Glutamatergic neuron (in vitro differentiated cells): ENCODE data around the gene NOMO2. TPM values are rescaled to one million over a fixed set of nuclear protein-coding genes. Genes with fewer than 3 reads are reported as not detected.
"Not testable (repeated sequence)": the region's sequence is repeated elsewhere in the genome, so short reads cannot be mapped to it uniquely, and the experiment has no call there.

Experiments
- DNase-seq: peaks from one replicate; pipeline ENCODE4 v3.0.0; 2022
- H3K27ac Mint-ChIP-seq: one replicate; pipeline ENCODE4 v1.8.0; 2020; ENCODE audit warnings: mild to moderate bottlenecking, mixed read lengths, inconsistent platforms; ENCODE audit not compliant: unreplicated experiment
- H3K27me3 Mint-ChIP-seq: one replicate; pipeline ENCODE4 v1.8.0; 2020; ENCODE audit warnings: mild to moderate bottlenecking, moderate library complexity, mixed read lengths, inconsistent platforms; ENCODE audit not compliant: unreplicated experiment
- H3K36me3 Mint-ChIP-seq: one replicate; pipeline ENCODE4 v1.8.0; 2020; ENCODE audit warnings: mild to moderate bottlenecking, mixed read lengths, inconsistent platforms; ENCODE audit not compliant: unreplicated experiment
- H3K4me1 Mint-ChIP-seq: one replicate; pipeline ENCODE4 v1.8.0; 2020; ENCODE audit warnings: mild to moderate bottlenecking, low read depth, mixed read lengths, inconsistent platforms; ENCODE audit not compliant: unreplicated experiment
- H3K4me3 Mint-ChIP-seq: one replicate; pipeline ENCODE4 v1.8.0; 2020; ENCODE audit warnings: mild to moderate bottlenecking, mixed read lengths, inconsistent platforms; ENCODE audit not compliant: unreplicated experiment
- H3K9me3 Mint-ChIP-seq: one replicate; pipeline ENCODE4 v1.8.0; 2020; ENCODE audit warnings: mild to moderate bottlenecking, moderate library complexity, mixed read lengths, inconsistent platforms; ENCODE audit not compliant: unreplicated experiment
- total RNA-seq: library from RNA; stranded (reverse); fragmentation: NEBNext Ultra II Directional; extraction: Animal tissue kit (Norgen Biotek cat#: 25700); gene quantifications from one replicate; pipeline ENCODE4 v1.2.1, GENCODE V29; 2021; ENCODE audit not compliant: unreplicated experiment
- TF ChIP-seq, protein P1 (sequence below): fragments of 200-600 bp; sonication (generic); IDR thresholded peaks from one replicate; pipeline ENCODE4 v1.5.0; 2021; ENCODE audit not compliant: partially characterized antibody, unreplicated experiment

NOMO2 gene
- total RNA-seq, 1 donor from 2014 or later: 83.5 TPM

GRCh38 chr16:18537004-18537403, 24.9 kb downstream of the NOMO2 start:
- not testable (repeated sequence) for H3K27ac Mint-ChIP-seq, H3K27me3 Mint-ChIP-seq, DNase-seq, H3K4me1 Mint-ChIP-seq, H3K36me3 Mint-ChIP-seq, H3K4me3 Mint-ChIP-seq, H3K9me3 Mint-ChIP-seq
- TF ChIP-seq, protein P1, sequence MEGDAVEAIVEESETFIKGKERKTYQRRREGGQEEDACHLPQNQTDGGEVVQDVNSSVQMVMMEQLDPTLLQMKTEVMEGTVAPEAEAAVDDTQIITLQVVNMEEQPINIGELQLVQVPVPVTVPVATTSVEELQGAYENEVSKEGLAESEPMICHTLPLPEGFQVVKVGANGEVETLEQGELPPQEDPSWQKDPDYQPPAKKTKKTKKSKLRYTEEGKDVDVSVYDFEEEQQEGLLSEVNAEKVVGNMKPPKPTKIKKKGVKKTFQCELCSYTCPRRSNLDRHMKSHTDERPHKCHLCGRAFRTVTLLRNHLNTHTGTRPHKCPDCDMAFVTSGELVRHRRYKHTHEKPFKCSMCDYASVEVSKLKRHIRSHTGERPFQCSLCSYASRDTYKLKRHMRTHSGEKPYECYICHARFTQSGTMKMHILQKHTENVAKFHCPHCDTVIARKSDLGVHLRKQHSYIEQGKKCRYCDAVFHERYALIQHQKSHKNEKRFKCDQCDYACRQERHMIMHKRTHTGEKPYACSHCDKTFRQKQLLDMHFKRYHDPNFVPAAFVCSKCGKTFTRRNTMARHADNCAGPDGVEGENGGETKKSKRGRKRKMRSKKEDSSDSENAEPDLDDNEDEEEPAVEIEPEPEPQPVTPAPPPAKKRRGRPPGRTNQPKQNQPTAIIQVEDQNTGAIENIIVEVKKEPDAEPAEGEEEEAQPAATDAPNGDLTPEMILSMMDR: peak; percentile 21

DNA sequence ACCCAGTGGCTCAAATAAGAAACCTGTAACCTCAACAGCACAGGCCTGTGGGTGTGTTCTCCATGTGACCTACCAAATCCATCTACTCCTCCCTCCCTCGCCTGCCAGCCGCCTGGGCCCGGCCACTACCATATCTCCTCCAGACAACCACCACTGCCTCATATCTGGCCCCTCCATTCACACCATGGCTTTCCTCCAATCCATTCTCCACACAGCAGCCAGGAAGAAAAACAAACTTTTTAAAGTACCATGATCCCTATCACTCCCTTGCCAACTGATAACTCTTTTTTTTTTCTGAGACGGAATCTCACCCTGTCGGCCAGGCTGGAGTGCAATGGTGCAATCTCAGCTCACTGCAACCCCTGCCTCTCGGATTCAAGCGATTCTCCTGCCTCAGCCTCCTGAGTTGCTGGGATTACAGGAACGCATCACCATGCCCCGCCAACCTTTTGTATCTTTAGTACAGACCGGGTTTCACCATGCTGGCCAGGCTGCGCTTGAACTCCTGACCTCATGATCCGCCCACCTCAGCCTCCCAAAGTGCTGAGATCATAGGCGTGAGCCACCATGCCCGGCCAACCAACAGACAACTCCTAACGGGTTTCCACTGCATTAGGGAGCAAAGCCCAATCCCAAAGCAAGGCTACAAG, 26.3 kb downstream of the NOMO2 start:
- not testable (repeated sequence) for H3K4me3 Mint-ChIP-seq, H3K9me3 Mint-ChIP-seq, H3K27me3 Mint-ChIP-seq, DNase-seq, H3K36me3 Mint-ChIP-seq, H3K27ac Mint-ChIP-seq, H3K4me1 Mint-ChIP-seq

GRCh38 chr16:18534308-18534707, 27.6 kb downstream of the NOMO2 start:
- H3K4me3 Mint-ChIP-seq, H3K4me1 Mint-ChIP-seq, H3K9me3 Mint-ChIP-seq, H3K27me3 Mint-ChIP-seq, DNase-seq, H3K36me3 Mint-ChIP-seq, H3K27ac Mint-ChIP-seq: not testable (repeated sequence)

DNA sequence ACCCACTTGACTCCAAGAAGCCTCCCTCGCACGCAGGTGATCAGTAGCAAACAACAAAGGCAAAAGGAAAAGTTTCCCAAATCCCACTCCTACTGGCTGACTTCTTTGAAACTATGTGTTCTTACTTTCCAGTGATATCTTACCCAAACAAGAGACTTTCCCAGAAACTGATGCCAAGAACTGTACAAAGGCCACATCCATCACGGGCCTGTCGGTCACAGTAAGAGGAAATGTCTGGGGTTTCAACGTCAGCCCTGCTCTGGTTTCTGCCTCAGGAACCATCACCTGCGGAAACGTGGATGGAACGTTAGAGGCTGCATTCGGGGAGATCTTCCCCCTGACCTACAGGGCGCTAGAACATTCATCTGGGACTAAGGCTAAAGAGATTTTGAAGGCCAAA, 30.6 kb downstream of the NOMO2 start:
- DNase-seq, H3K9me3 Mint-ChIP-seq, H3K4me1 Mint-ChIP-seq, H3K27ac Mint-ChIP-seq, H3K4me3 Mint-ChIP-seq, H3K36me3 Mint-ChIP-seq, H3K27me3 Mint-ChIP-seq: not testable (repeated sequence)

DNA sequence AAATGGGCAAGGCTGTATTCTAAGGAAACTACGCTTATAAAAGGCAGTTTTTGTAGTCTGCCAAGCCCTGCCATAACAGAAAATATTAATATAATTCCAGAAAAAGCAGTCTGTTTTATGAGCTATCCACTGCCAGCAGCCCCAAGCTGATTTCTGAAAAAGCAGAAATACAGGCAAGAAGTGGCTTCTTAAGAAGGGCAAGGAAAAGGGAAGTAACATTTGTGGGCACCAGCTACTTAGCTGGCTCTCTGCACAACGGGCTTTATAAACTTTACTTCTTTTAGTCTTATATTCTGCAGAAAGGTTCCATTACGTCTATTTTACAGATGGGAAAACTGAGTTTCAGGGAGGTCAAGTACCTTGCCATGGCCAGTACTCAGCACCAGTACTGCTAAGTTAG, 31.6 kb downstream of the NOMO2 start:
- H3K36me3 Mint-ChIP-seq, H3K27ac Mint-ChIP-seq, H3K4me1 Mint-ChIP-seq, H3K27me3 Mint-ChIP-seq, H3K4me3 Mint-ChIP-seq, DNase-seq, H3K9me3 Mint-ChIP-seq: not testable (repeated sequence)

GRCh38 chr16:18526547-18526946, 35.4 kb downstream of the NOMO2 start:
- not testable (repeated sequence) for H3K36me3 Mint-ChIP-seq, H3K27me3 Mint-ChIP-seq, H3K9me3 Mint-ChIP-seq, DNase-seq, H3K4me1 Mint-ChIP-seq, H3K4me3 Mint-ChIP-seq, H3K27ac Mint-ChIP-seq

DNA sequence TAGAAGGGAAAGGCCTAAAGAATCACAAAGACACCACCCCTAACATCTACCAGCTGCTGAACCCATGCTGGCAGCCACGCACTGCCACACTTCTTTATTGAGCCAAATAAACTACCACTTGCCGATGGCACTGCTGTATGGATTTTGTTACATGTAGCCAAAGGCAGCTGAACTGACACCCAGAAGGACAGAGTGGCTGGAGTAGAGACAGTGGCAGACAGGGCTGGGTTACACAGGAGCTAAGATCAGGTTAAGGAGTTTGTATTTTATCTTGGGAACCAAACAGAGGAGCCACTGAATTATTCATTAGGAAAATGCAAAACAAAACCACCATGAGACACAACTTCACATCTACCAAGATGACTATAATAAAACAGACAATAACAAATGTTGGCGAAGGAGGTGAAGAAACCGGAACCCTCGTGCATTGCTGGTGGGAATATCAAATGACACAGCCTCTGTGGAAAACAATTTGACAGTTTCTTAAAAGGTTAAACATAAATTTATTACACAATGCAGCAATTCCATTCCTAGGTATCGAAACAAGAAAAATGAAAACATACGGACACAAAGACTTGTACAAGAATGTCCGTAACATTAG, 35.9 kb downstream of the NOMO2 start:
- H3K36me3 Mint-ChIP-seq, H3K27ac Mint-ChIP-seq, H3K4me1 Mint-ChIP-seq, DNase-seq, H3K9me3 Mint-ChIP-seq, H3K27me3 Mint-ChIP-seq, H3K4me3 Mint-ChIP-seq: not testable (repeated sequence)

- H3K36me3 Mint-ChIP-seq, H3K4me1 Mint-ChIP-seq, H3K27ac Mint-ChIP-seq, DNase-seq, H3K27me3 Mint-ChIP-seq, H3K4me3 Mint-ChIP-seq, H3K9me3 Mint-ChIP-seq: not testable (repeated sequence)
Measured at GRCh38 chr16:18522637-18523036, 39.3 kb downstream of the NOMO2 start.

DNA sequence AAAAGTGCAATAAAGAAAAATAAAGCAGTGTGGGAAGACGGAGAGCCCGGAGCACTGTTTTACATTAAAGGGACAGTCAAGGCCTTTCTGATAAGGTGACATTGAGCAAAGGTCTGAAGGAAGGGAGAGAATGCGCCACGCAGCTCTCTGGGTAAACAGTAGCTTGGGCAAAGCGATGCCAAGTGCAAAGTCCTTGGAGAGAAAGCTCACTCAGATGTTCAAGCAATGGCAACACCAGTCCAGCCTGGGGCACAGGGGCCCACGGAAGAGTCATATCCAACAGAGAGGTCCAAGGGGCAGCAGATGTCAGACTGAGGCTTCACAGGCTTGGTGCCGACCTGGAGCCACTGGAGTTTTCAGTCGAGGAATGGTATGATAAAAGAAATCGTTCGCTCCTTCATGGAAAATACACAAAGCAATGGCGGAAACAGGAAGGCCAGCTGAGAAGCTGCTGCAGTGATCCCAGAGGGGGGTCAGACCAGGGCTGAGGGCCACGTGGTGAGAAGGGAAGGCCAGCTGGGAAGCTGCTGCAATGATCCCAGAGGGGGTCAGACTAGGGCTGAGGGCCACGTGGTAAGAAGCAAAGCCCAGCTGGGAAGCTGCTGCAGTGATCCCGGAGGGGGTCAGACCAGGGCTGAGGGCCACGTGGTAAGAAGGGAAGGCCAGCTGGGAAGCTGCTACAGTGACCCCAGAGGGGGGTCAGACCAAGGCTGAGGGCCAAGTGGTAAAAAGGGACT, 40.3 kb downstream of the NOMO2 start:
- not testable (repeated sequence) for H3K9me3 Mint-ChIP-seq, DNase-seq, H3K4me3 Mint-ChIP-seq, H3K36me3 Mint-ChIP-seq, H3K4me1 Mint-ChIP-seq, H3K27me3 Mint-ChIP-seq, H3K27ac Mint-ChIP-seq

GRCh38 chr16:18518536-18519283, 43.2 kb downstream of the NOMO2 start:
- not testable (repeated sequence) for H3K27me3 Mint-ChIP-seq, H3K36me3 Mint-ChIP-seq, H3K27ac Mint-ChIP-seq, H3K4me1 Mint-ChIP-seq, DNase-seq, H3K9me3 Mint-ChIP-seq, H3K4me3 Mint-ChIP-seq

- H3K4me3 Mint-ChIP-seq, H3K36me3 Mint-ChIP-seq, H3K27ac Mint-ChIP-seq, H3K9me3 Mint-ChIP-seq, H3K4me1 Mint-ChIP-seq, H3K27me3 Mint-ChIP-seq, DNase-seq: not testable (repeated sequence)
Measured at GRCh38 chr16:18498430-18498829, 63.5 kb downstream of the NOMO2 start.
